Activated naive CD4-positive, alpha-beta T cell treated with anti-CD3 and anti-CD28 coated beads for 36 hours (primary cell): ENCODE data around the gene SLC38A10. TPM values are rescaled to one million over a fixed set of nuclear protein-coding genes. Genes with fewer than 3 reads are reported as not detected.
A peak's percentile ranks its signal among the peaks of the same experiment; 100 is the strongest.

Source experiments
- CTCF ChIA-PET: fragments of 350-600 bp; sonication (Branson Sonifier 250); formaldehyde crosslinking; loops from one replicate; lab custom pipeline; 2021; ENCODE audit warnings: antibody characterized with exemption; lab: Charles Lee
- DNase-seq: peaks from one replicate; pipeline ENCODE4 v3.0.0-alpha.2; 2020
- H3K27ac Mint-ChIP-seq: one replicate; pipeline ENCODE4 v1.8.0; 2021; ENCODE audit warnings: mild to moderate bottlenecking, mixed read lengths
- H3K27me3 Mint-ChIP-seq: one replicate; pipeline ENCODE4 v1.8.0; 2021; ENCODE audit warnings: low read depth, mixed read lengths
- H3K36me3 Mint-ChIP-seq: one replicate; pipeline ENCODE4 v1.8.0; 2021; ENCODE audit warnings: low read depth, mixed read lengths
- H3K4me1 Mint-ChIP-seq: one replicate; pipeline ENCODE4 v1.8.0; 2021; ENCODE audit warnings: low read depth, mixed read lengths
- H3K4me3 Mint-ChIP-seq: one replicate; pipeline ENCODE4 v1.8.0; 2021; ENCODE audit warnings: mild to moderate bottlenecking, moderate library complexity, mixed read lengths
- H3K9me3 Mint-ChIP-seq: one replicate; pipeline ENCODE4 v1.8.0; 2021; ENCODE audit warnings: mixed read lengths
- intact Hi-C: fragments of 100-400 bp; cut with micrococcal nuclease; formaldehyde crosslinking; loops from one replicate; pipeline ENCODE4 v1.15.1; 2023
- total RNA-seq, 2 experiments: library from RNA; stranded (reverse); gene quantifications; one replicate each; pipeline ENCODE4 v1.2.3, GENCODE V29; 2021

The SLC38A10 gene
- total RNA-seq, 2 experiments from 2014 or later, result 29.1 to 31.9 TPM

DNA sequence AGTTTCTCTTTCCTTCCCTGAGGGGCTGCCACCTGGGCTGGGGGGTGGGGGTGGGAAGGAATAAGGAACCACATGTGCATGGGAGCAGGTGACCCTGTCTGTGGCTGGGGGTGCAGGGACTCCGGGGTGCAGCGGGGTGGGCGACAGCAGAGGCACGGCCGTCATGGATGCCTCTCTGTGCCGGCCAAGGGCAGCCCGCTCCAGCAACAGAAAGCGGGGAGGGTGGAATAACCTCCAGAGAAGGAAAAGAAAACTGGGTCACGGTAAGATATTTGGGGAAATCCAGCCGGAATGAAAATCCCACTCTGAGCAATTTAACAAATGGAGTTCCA is 51.8 kb downstream of the SLC38A10 start:
- H3K4me3 Mint-ChIP-seq, result no peak overlapping the region
- DNase-seq, result no peak
- no peaks in the 10 kb centered on the region for H3K27me3 Mint-ChIP-seq
- H3K36me3 Mint-ChIP-seq, result peaks cover 15% of the 10 kb centered on the region
- H3K9me3 Mint-ChIP-seq, result no peaks in the 10 kb centered on the region
- H3K27ac Mint-ChIP-seq, result no peak overlapping the region
- H3K4me1 Mint-ChIP-seq, result peaks cover 23% of the 10 kb centered on the region
- CTCF ChIA-PET, result no interaction called here
- intact Hi-C loops, result no loop called here

GRCh38 chr17:81242421-81243332 is 52.4 kb downstream of the SLC38A10 start:
- Mint-ChIP-seq H3K27me3 (no peaks in the 10 kb centered on the region), H3K4me3 (peak overlapping the region; percentile 24), H3K36me3 (peaks cover 15% of the 10 kb centered on the region), H3K27ac (no peak overlapping the region), H3K9me3 (no peaks in the 10 kb centered on the region), H3K4me1 (peaks cover 27% of the 10 kb centered on the region)
- no peak for DNase-seq
- intact Hi-C loops, result no loop called here
- CTCF ChIA-PET, result interaction anchor here (1.4 kb wide), 1 partner anchor 99 kb away, joined by 5 read pairs; no protein-coding TSS in a partner anchor

- Mint-ChIP-seq H3K9me3 (no peaks in the 10 kb centered on the region), H3K27me3 (no peaks in the 10 kb centered on the region), H3K4me3 (peak overlapping the region; percentile 32), H3K4me1 (peaks cover 36% of the 10 kb centered on the region), H3K27ac (no peak overlapping the region), H3K36me3 (peaks cover 14% of the 10 kb centered on the region)
- CTCF ChIA-PET, result interaction anchor here (1.4 kb wide), 1 partner anchor 99 kb away, joined by 5 read pairs; no protein-coding TSS in a partner anchor
- intact Hi-C loops, result loop anchor here (1.0 kb wide), 2 partner anchors 100 to 141 kb away; no protein-coding TSS in a partner anchor
- peak; percentile 70 for DNase-seq
Measured at GRCh38 chr17:81241648-81242420, 53.3 kb downstream of the SLC38A10 start.

DNA sequence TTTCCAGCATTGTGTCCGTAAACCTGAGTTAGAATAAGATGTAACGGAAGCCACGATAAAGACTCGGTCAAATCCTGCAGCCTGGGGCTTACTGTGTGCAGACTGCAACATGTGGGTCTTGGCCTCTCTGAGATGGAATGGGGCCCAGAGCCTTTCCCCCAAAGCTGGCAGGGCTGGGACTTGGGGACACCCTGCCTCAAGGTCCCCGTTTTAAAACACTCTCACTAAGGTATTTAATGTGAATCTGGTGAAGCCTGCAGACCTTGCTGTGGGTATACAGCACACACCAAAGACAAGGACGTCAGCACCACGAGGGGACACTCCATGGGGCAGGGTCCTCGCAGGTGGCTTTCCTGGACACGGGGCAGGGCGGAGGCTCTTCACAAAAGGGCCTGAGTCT is 53.9 kb downstream of the SLC38A10 start:
- H3K36me3 Mint-ChIP-seq, result peaks cover 14% of the 10 kb centered on the region
- CTCF ChIA-PET, result interaction anchor here (1.3 kb wide), 1 partner anchor 51 kb away, joined by 4 read pairs; no protein-coding TSS in a partner anchor
- peaks cover 37% of the 10 kb centered on the region for H3K4me1 Mint-ChIP-seq
- H3K27me3 Mint-ChIP-seq, result no peaks in the 10 kb centered on the region
- no peak overlapping the region for H3K27ac Mint-ChIP-seq
- intact Hi-C loops, result loop anchor here (1.0 kb wide), 2 partner anchors 99 to 140 kb away; no protein-coding TSS in a partner anchor
- no peaks in the 10 kb centered on the region for H3K9me3 Mint-ChIP-seq
- no peak for DNase-seq
- H3K4me3 Mint-ChIP-seq, result peak overlapping the region; percentile 90

DNA sequence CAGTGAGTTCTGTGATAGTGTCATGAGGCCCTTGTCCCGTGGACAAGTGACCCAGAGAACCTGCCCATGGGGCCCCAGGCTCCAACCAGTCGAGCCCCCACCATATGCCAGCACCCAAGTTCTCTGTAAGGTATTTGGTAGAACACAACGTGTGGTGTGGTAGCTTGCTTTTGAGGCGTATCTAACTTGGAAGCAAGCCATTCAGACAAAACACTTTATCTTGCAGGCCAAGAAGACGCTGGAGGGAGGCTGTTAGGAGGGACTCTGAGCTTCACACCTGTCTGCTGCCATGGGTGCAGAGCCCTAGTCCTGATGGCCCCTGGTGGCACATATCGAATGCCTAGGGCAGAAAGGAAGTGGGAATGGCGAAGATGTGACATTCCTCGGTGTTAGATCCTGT is 54.3 kb downstream of the SLC38A10 start:
- no peaks in the 10 kb centered on the region for H3K9me3 Mint-ChIP-seq
- H3K27me3 Mint-ChIP-seq, result no peaks in the 10 kb centered on the region
- no peak for DNase-seq
- intact Hi-C loops, result loop anchor here (1.0 kb wide), 2 partner anchors 98 to 139 kb away; no protein-coding TSS in a partner anchor
- peak overlapping the region; percentile 90 for H3K4me3 Mint-ChIP-seq
- peaks cover 14% of the 10 kb centered on the region for H3K36me3 Mint-ChIP-seq
- H3K4me1 Mint-ChIP-seq, result peaks cover 39% of the 10 kb centered on the region
- CTCF ChIA-PET, result interaction anchor here (0.7 to 1.3 kb wide), 3 partner anchors 51 to 649 kb away, joined by 3 to 6 read pairs (median 4); no protein-coding TSS in a partner anchor
- H3K27ac Mint-ChIP-seq, result no peak overlapping the region

- peaks cover 39% of the 10 kb centered on the region for H3K4me1 Mint-ChIP-seq
- no peaks in the 10 kb centered on the region for H3K27me3 Mint-ChIP-seq
- peaks cover 14% of the 10 kb centered on the region for H3K36me3 Mint-ChIP-seq
- DNase-seq, result peak; percentile 64
- intact Hi-C loops, result loop anchor here (1.0 to 5.0 kb wide), 6 partner anchors 17 to 1138 kb away; partner anchors contain the start of genes GAA and SLC38A10
- peak overlapping the region; percentile 90 for H3K4me3 Mint-ChIP-seq
- CTCF ChIA-PET, result interaction anchor here (0.7 to 1.3 kb wide), 4 partner anchors 52 to 650 kb away, joined by 3 to 6 read pairs (median 4); no protein-coding TSS in a partner anchor
- no peaks in the 10 kb centered on the region for H3K9me3 Mint-ChIP-seq
- peak overlapping the region; percentile 96 for H3K27ac Mint-ChIP-seq
Measured at GRCh38 chr17:81239714-81240555, 55.2 kb downstream of the SLC38A10 start.

- peaks cover 37% of the 10 kb centered on the region for H3K4me1 Mint-ChIP-seq
- DNase-seq, result peak; percentile 98
- peak within 1 kb of the TSS; percentile 90 for H3K4me3 Mint-ChIP-seq
- H3K36me3 Mint-ChIP-seq, result peaks cover 14% of the 10 kb centered on the region
- no peaks in the 10 kb centered on the region for H3K9me3 Mint-ChIP-seq
- intact Hi-C loops, result loop anchor here (1.0 to 5.0 kb wide), 6 partner anchors 16 to 1137 kb away; partner anchors contain the start of genes GAA and SLC38A10
- H3K27ac Mint-ChIP-seq, result peak within 1 kb of the TSS; percentile 96
- no peaks in the 10 kb centered on the region for H3K27me3 Mint-ChIP-seq
- CTCF ChIA-PET, result interaction anchor here (0.6 to 1.3 kb wide), 3 partner anchors 137 to 246 kb away, joined by 4 to 5 read pairs (median 4); no protein-coding TSS in a partner anchor
Measured at GRCh38 chr17:81238815-81239713, 56.0 kb downstream of the SLC38A10 start, which contains the start of the genes NDUFAF8 and TEPSIN. TSS of gene NDUFAF8 (plus strand) at chr17:81239318. CDS start at chr17:81239364, 46 bp downstream. TSS of gene TEPSIN (minus strand) at chr17:81239055. CDS start at chr17:81239033, 22 bp downstream.

- CTCF ChIA-PET, result interaction anchor here (0.6 to 1.3 kb wide), 3 partner anchors 137 to 246 kb away, joined by 4 to 5 read pairs (median 4); no protein-coding TSS in a partner anchor
- H3K36me3 Mint-ChIP-seq, result peaks cover 14% of the 10 kb centered on the region
- peaks cover 37% of the 10 kb centered on the region for H3K4me1 Mint-ChIP-seq
- no peaks in the 10 kb centered on the region for H3K9me3 Mint-ChIP-seq
- no peak overlapping the region for H3K27ac Mint-ChIP-seq
- no peaks in the 10 kb centered on the region for H3K27me3 Mint-ChIP-seq
- H3K4me3 Mint-ChIP-seq, result peak overlapping the region; percentile 90
- intact Hi-C loops, result loop anchor here (2.0 to 5.0 kb wide), 4 partner anchors 56 to 1136 kb away; partner anchors contain the start of genes GAA and SLC38A10
- no peak for DNase-seq
Measured at GRCh38 chr17:81238490-81238814, 56.7 kb downstream of the SLC38A10 start.

DNA sequence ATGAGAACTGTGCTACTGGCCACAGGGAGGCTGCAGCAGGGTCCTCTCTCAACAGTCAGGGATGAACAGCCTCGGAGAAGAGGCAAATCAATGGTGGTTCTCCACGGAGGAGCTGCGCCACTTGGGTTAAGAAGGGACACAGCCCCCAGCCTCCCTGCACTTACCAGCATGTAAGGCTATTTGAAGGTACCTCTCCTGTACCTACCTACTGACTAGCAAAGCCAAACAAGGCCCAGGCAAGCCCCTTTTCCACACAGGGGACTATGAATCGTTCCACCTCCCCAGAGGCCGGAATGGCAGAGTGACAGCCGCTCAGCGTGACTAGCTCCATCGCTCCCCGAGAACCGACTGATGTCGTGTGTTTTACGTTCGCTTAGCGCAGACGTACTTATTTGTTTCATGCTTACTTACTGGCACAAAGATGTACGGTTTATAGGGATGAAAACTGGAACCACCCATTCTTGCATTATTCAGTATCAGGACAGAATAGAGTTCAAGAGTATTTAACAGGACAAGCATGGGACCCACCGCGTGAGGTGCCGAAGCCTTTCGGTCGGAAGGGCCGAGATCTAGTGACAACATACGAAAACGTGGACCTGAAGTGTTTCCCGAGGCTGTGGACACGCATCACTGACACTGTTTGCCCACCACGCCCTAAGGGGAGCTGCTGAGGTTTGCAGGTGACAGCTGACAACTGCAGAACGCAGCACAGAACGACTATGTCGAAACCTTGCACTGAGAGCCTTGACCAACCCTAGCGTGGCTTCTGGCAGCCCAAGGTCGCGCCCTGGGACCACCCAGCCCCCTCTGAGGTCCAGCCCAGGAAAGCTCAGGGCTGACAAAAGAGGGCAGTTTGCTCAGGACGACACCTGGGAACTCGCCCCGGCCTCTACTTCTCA is 57.3 kb downstream of the SLC38A10 start:
- no peaks in the 10 kb centered on the region for H3K9me3 Mint-ChIP-seq
- peaks cover 15% of the 10 kb centered on the region for H3K36me3 Mint-ChIP-seq
- H3K27ac Mint-ChIP-seq, result no peak overlapping the region
- DNase-seq, result no peak
- peak overlapping the region; percentile 90 for H3K4me3 Mint-ChIP-seq
- H3K4me1 Mint-ChIP-seq, result peaks cover 37% of the 10 kb centered on the region
- intact Hi-C loops, result loop anchor here (2.0 to 5.0 kb wide), 4 partner anchors 57 to 1136 kb away; partner anchors contain the start of genes GAA and SLC38A10
- CTCF ChIA-PET, result interaction anchor here (0.6 to 1.3 kb wide), 4 partner anchors 136 to 247 kb away, joined by 3 to 5 read pairs (median 4); no protein-coding TSS in a partner anchor
- no peaks in the 10 kb centered on the region for H3K27me3 Mint-ChIP-seq
